ENCODE results near the gene IL15RA. TPM values are rescaled to one million over a fixed set of nuclear protein-coding genes. Genes with fewer than 3 reads are reported as not detected.

Gene IL15RA
- total and polyA plus RNA-seq, 2 of the 8 experiments (the other 6 are each of a cell fraction or from before 2014, with no cell fraction given) = 1.3 to 1.4 TPM

DNA sequence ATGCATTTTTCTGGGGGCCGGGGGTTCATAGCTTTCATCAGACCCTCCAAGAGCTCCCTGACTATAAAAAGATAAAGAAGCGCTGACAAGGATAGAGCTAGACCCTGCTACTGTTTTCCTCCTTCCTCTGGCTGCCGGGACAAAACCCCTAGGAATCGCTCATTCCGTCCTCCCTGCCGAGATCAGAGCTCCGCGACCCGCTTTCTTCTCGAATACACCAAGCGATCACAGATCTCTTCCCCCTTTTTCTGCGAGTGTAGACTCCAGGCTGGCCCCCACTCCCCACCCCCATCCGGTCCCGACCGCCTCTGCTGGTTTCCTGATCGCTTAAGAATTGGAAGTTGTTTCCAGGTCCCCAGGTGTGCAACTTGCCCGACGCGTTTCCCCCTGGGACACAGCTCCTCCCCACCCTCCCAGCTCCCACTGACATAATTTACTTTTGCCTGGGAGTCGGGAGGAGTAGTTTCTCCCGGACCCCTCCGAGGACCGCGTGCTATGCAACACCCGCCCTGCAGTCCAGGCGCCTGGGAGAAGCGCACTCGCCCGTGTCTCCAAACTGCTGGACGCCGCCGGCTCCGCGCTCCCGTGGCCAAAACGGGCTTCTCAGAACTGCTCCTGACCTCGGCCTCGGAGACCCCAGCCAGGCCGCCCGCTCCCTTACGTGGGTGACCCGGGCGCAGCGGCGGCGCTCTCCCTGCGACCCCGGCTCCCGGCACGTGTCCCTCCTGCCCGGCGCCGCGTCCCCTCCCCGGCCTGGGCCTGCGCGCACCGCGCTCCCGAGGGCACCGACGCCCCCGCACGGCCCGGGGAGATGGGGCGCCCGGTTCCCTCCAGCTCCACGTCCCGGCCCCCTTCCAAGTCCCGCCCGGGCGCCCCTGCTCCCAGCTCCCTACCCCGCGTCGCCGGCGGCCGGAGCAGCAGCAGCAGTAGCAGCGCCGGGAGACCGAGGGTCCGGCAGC lies 552 bp downstream of the IL15RA start (continued):
- TF ChIP-seq, protein P1, sequence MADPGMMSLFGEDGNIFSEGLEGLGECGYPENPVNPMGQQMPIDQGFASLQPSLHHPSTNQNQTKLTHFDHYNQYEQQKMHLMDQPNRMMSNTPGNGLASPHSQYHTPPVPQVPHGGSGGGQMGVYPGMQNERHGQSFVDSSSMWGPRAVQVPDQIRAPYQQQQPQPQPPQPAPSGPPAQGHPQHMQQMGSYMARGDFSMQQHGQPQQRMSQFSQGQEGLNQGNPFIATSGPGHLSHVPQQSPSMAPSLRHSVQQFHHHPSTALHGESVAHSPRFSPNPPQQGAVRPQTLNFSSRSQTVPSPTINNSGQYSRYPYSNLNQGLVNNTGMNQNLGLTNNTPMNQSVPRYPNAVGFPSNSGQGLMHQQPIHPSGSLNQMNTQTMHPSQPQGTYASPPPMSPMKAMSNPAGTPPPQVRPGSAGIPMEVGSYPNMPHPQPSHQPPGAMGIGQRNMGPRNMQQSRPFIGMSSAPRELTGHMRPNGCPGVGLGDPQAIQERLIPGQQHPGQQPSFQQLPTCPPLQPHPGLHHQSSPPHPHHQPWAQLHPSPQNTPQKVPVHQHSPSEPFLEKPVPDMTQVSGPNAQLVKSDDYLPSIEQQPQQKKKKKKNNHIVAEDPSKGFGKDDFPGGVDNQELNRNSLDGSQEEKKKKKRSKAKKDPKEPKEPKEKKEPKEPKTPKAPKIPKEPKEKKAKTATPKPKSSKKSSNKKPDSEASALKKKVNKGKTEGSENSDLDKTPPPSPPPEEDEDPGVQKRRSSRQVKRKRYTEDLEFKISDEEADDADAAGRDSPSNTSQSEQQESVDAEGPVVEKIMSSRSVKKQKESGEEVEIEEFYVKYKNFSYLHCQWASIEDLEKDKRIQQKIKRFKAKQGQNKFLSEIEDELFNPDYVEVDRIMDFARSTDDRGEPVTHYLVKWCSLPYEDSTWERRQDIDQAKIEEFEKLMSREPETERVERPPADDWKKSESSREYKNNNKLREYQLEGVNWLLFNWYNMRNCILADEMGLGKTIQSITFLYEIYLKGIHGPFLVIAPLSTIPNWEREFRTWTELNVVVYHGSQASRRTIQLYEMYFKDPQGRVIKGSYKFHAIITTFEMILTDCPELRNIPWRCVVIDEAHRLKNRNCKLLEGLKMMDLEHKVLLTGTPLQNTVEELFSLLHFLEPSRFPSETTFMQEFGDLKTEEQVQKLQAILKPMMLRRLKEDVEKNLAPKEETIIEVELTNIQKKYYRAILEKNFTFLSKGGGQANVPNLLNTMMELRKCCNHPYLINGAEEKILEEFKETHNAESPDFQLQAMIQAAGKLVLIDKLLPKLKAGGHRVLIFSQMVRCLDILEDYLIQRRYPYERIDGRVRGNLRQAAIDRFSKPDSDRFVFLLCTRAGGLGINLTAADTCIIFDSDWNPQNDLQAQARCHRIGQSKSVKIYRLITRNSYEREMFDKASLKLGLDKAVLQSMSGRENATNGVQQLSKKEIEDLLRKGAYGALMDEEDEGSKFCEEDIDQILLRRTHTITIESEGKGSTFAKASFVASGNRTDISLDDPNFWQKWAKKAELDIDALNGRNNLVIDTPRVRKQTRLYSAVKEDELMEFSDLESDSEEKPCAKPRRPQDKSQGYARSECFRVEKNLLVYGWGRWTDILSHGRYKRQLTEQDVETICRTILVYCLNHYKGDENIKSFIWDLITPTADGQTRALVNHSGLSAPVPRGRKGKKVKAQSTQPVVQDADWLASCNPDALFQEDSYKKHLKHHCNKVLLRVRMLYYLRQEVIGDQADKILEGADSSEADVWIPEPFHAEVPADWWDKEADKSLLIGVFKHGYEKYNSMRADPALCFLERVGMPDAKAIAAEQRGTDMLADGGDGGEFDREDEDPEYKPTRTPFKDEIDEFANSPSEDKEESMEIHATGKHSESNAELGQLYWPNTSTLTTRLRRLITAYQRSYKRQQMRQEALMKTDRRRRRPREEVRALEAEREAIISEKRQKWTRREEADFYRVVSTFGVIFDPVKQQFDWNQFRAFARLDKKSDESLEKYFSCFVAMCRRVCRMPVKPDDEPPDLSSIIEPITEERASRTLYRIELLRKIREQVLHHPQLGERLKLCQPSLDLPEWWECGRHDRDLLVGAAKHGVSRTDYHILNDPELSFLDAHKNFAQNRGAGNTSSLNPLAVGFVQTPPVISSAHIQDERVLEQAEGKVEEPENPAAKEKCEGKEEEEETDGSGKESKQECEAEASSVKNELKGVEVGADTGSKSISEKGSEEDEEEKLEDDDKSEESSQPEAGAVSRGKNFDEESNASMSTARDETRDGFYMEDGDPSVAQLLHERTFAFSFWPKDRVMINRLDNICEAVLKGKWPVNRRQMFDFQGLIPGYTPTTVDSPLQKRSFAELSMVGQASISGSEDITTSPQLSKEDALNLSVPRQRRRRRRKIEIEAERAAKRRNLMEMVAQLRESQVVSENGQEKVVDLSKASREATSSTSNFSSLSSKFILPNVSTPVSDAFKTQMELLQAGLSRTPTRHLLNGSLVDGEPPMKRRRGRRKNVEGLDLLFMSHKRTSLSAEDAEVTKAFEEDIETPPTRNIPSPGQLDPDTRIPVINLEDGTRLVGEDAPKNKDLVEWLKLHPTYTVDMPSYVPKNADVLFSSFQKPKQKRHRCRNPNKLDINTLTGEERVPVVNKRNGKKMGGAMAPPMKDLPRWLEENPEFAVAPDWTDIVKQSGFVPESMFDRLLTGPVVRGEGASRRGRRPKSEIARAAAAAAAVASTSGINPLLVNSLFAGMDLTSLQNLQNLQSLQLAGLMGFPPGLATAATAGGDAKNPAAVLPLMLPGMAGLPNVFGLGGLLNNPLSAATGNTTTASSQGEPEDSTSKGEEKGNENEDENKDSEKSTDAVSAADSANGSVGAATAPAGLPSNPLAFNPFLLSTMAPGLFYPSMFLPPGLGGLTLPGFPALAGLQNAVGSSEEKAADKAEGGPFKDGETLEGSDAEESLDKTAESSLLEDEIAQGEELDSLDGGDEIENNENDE (IDR thresholded peaks at IDR 0.05; ENCODE audit: insufficient replicate concordance, low read length) = no peak
- TF ChIP-seq EGR1 (IDR thresholded peaks at IDR 0.05; ENCODE audit: borderline replicate concordance, low read depth, low read length) (peak; percentile 65; the same call in 1 of the 2 replicates), BACH1 (IDR thresholded peaks at IDR 0.05; ENCODE audit: low read length) (no peak), TAF1 (IDR thresholded peaks at IDR 0.05; ENCODE audit: low read depth, low read length) (no peak), EP300 (IDR thresholded peaks at IDR 0.05; ENCODE audit: borderline replicate concordance in 1 of 2, low read depth in 2 of 2, low read length in 2 of 2) (no peak), NRF1 (IDR thresholded peaks at IDR 0.05; ENCODE audit: low read depth, low read length) (no peak), FOSL1 (IDR thresholded peaks at IDR 0.05; ENCODE audit: insufficient read depth, low read depth, low read length) (no peak)
- TF ChIP-seq, protein P2, sequence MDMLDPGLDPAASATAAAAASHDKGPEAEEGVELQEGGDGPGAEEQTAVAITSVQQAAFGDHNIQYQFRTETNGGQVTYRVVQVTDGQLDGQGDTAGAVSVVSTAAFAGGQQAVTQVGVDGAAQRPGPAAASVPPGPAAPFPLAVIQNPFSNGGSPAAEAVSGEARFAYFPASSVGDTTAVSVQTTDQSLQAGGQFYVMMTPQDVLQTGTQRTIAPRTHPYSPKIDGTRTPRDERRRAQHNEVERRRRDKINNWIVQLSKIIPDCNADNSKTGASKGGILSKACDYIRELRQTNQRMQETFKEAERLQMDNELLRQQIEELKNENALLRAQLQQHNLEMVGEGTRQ (IDR thresholded peaks at IDR 0.05; ENCODE audit: low read length) = no peak
